GM18520 (cell line): ENCODE measurements around the gene PADI2.
A peak's percentile ranks its signal among the peaks of the same experiment; 100 is the strongest.

Source experiments
- ATAC-seq: cut with Tn5 transposase; IDR thresholded peaks from one replicate; pipeline ENCODE4 v1.9.1; 2021; ENCODE audit not compliant: unreplicated experiment

PADI2 gene

GRCh38 chr1:17116643-17117042 is 2.6 kb downstream of the PADI2 start:
- ATAC-seq, result no peak

GRCh38 chr1:17113963-17114362 is 5.3 kb downstream of the PADI2 start:
- ATAC-seq, result no peak

- ATAC-seq, result no peak
Measured at GRCh38 chr1:17112496-17113236, 6.6 kb downstream of the PADI2 start.

- ATAC-seq, result no peak
Measured at GRCh38 chr1:17112076-17112475, 7.2 kb downstream of the PADI2 start.

GRCh38 chr1:17110555-17110926 is 8.7 kb downstream of the PADI2 start:
- ATAC-seq, result no peak

- ATAC-seq, result no peak
Measured at GRCh38 chr1:17109892-17110554, 9.2 kb downstream of the PADI2 start.

- ATAC-seq, result no peak
Measured at GRCh38 chr1:17108786-17109185, 10.5 kb downstream of the PADI2 start.

- ATAC-seq, result no peak
Measured at GRCh38 chr1:17108360-17108759, 10.9 kb downstream of the PADI2 start.

- ATAC-seq, result no peak
Measured at GRCh38 chr1:17104782-17105181, 14.5 kb downstream of the PADI2 start.

- no peak for ATAC-seq
Measured at GRCh38 chr1:17102232-17102631, 17.0 kb downstream of the PADI2 start.

GRCh38 chr1:17101261-17101660 is 18.0 kb downstream of the PADI2 start:
- ATAC-seq, result no peak

- no peak for ATAC-seq
Measured at GRCh38 chr1:17099616-17100340, 19.5 kb downstream of the PADI2 start.

GRCh38 chr1:17098446-17099317 is 20.6 kb downstream of the PADI2 start:
- ATAC-seq, result no peak

- ATAC-seq, result no peak
Measured at GRCh38 chr1:17097787-17098186, 21.5 kb downstream of the PADI2 start.

GRCh38 chr1:17097147-17097546 is 22.1 kb downstream of the PADI2 start:
- ATAC-seq, result no peak

- ATAC-seq, result no peak
Measured at GRCh38 chr1:17096584-17096983, 22.7 kb downstream of the PADI2 start.

- ATAC-seq, result no peak
Measured at GRCh38 chr1:17095141-17095540, 24.1 kb downstream of the PADI2 start.

- ATAC-seq, result peak; percentile 63
Measured at GRCh38 chr1:17094664-17095063, 24.6 kb downstream of the PADI2 start.

- no peak for ATAC-seq
Measured at GRCh38 chr1:17093822-17094393, 25.3 kb downstream of the PADI2 start.

GRCh38 chr1:17091252-17091651 is 28.0 kb downstream of the PADI2 start:
- no peak for ATAC-seq

GRCh38 chr1:17089506-17089905 is 29.7 kb downstream of the PADI2 start:
- no peak for ATAC-seq
